ENCODE data around the gene CDH22.
A peak's percentile ranks its signal among the peaks of the same experiment; 100 is the strongest.

Gene CDH22

DNA sequence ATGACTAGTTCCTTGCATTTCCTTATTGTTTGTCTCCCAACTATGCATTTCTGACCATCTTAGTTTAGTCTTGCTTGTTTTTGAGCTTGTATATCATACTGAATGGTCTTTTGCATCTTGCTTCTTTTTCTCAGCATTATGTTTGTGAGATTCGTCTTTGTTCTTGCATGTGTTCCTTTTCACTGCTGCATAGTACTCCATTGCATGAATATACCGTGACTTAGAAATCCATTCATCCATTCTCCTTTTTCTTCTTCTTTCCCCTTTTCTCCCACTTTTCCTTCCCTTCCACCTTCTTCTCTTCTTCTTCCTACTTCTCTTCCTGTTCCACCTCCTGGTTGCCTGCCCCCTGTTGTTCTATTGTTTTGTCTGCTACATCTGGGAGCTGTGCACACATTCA is 42.8 kb downstream of the CDH22 start:
- no peak for DNase-seq

DNA sequence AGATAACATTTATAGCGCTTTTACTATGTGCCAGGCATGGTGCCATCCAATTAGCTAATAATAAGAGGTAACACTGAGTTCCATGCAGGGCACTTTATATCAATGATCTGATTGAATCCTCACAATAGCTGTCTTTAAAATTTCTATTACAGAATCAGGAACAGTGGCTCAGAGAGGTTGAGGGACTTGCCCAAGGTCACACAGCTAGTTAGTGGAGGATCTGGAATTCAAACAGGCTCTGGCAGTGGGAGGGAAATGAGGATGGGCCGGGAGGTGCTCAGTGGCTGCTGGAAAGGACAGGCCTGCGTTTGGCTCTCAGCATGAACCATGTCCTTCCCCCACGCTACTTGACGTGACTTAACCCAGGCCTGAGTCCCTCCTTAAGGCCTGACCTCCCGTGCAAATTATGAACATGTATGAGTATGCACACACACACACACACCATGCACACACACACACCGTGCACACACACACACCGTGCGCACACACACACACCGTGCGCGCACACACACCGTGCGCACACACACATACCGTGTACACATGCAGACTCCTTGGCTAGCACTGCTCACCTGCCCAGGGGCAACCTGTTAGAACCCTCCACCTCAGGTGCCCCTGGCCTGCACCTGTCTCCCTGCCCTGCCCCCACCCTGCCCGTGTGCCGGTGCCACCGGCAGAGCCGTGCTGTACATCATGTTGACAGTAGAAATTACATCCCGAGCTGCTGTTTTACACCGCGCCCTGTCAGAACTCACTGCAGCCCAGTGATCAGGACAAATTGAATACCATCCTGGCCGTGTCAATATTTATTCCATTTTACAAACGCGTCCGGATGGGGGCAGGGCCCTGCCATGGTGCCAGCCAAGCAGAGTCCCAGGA is 43.7 kb downstream of the CDH22 start:
- no peak for DNase-seq

DNA sequence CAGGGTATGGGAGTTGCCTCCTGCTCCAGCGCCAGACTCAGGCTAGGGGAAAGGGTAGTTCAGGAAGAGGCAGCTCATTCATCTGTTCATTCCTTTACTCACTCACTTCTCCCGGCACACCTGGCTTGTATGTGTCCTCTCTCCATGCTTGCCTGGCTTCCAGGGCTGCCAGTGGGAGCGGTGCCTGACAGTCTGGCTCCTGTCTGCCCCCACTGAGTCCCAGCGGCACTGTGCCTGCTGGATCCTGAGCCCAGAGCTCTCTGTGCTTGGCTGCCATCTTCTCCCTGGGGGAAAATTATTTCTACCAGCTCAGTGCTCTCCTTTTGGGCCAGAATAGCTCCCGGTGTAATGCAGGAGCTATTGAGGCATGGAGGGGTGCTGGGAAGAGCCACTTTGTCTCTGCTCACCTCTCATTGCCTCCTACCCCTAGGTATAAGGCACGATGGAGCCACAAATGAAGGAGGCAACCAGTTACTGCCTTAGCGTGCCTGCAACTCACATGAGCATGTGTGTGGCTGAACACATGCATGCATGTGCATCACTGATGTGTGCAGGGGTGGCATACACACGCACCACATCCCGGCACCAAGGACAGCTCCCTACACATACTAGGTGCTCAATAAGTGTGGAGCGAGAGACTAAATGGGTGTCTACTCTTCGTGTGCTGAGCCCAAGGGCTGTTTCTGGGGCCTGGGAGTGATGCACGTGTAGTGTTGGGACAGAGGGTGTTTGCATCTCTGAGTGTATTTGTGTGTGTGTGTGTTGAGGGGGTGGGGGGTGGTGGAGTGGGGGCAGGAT is 46.6 kb downstream of the CDH22 start:
- DNase-seq: no peak

DNA sequence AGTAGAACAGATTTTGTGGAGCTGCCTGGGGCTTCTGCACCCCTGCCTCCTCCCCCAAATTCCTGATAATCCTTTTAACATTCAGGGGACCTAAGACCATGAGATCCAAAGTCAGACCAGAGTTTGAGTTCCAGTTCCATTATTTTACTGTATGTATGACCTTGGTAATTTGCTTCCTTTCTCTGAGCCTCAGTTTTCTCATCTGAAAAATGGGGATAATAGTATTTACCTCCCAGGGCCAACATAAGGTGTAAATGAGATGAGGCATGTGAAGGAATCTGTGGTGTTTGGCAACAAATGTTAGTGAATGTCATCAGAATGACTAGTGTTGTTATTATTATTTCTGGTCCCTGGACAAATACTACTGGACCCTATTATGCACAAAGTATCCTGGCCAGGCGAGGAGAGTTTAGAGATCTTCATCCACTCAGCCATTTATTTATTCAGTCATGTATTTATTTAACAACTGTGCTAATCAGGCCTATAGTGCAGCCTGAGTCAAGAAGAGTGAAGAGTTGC is 47.3 kb downstream of the CDH22 start:
- DNase-seq: no peak

DNA sequence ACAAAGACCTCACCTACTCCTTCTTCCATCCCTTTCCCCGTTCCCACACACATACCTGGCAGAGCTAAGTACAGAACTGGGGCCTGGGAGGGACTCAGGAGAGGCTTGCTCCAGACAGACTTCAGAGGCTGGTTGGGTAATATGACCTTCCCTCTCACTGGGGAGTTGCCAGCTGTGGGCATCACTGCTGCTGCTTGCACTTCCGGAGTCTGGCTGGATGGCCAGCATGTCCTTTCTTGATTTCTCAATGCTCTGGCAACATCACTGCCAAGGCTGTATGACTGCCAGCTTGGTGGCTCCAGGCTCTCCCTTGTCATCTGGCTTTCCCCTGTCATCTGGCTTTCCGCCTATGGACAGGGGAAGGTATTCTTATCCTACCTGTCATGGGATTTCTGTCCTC is 47.8 kb downstream of the CDH22 start:
- no peak for DNase-seq

DNA sequence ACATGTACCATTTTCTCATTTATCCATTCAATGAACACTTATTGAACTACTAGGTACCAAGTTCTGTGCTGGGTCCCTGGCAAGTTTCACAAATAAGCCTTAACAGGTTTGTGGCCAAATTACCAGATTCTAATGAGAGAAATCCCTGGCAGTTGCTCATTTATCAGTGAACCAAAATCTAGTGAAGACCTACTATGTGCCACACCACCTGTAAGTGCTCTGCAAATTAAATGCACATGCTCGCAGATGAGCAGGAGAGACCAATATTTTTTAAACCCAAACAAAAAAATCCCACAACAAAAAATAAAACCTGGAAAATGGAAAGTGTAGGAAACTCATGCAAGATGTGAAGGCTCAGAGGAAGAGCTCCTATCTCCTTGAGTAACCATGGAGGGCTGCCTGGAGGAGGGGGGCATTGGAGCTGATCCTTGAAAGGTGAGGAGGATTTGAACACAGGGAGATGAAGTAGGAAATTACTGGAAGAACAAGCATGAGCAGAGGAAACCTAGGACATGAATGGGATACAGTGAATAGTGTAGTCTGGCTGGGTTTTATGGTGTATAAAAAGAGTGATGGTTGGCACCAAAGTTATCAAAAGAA is 48.9 kb downstream of the CDH22 start:
- DNase-seq: no peak

DNA sequence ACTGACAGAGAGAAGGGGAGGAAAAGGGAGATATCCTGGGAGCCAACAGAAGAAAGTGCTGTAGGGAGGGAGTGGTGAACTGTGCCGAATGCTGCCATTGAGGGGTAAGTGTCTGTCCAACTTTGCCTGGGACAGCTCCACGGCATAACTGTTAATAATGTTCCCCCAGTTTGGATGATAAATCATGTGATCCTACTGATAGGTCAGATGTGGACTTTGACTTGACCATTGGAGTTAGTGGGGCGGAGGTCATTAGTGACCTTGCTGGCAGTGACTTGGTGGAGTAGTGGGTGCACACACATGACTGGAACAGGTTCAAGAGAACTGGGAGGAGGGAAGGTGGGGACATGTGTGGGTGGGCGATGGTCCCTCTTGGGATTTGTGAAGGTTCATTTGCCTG is 50.4 kb downstream of the CDH22 start:
- no peak for DNase-seq

DNA sequence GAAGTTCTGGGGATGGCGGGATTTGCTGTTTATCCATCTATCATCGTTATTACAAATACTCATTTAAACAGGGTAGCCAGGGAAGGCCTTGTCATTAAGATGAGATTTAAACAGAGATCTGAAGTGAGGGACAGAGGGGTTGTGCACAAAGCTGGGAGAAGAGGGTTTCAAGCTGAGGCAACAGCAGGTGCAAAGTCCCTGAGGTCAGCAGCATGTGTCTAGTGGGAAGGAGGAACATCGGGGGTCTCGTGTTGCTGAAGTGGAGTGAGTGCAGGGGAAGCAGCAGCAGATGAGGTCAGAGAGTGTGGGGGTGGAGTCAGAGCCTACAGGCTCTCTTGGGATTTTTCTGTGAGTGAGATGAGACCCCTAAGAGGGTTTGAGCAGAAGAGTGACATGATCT is 52.0 kb downstream of the CDH22 start:
- DNase-seq: peak; percentile 76

DNA sequence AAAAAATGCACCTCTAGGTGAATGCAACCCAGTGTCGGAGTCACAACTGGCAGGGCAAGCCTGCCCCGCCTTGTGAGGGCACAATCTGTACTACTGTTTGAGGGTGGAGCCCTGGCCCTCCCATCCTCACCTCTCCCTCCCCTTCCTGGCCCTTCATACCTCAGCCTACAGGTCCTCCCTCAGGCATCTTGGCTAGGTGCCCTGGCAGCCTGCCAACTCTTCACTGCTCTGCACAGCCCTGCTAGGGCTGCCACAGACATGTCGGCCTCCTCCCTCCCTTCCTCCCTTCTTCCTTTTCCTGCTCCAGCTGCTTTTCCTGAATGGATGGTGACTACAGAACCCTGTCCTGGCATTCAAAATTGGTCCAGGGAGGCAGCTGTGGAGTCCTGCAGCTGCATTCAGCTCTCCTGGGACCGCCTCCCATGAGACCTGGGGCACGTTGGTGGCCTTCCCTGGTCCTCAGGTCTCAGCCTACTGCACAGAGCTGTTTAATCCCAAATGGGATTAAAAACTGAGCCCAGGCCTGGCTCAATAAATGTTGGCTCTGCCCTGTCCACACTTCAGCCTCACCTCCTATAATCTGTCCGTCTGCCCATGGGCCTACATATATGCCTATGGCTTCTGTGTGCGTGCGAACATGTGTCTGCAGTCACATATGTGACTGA is 52.7 kb downstream of the CDH22 start:
- DNase-seq: peak; percentile 98

DNA sequence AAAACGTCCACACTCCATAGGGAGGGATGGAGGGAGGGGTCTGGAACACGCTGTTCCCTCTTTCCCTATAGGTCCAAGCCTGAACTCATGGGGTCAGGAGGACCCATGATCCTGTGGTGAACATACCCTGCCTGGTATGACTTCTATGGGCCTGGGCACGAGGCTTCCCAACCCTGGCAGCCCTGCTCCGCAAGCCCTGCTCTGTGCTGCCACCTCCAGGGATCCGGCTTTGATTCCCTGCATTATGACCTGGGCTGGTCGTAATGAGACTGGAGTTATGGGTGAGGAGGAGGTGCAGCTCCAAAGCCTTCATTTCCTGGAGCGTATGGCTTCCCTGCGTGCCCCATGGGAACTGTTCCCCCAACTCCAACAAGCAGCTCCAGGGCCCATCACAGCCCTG is 54.9 kb downstream of the CDH22 start:
- peak; percentile 78 for DNase-seq

DNA sequence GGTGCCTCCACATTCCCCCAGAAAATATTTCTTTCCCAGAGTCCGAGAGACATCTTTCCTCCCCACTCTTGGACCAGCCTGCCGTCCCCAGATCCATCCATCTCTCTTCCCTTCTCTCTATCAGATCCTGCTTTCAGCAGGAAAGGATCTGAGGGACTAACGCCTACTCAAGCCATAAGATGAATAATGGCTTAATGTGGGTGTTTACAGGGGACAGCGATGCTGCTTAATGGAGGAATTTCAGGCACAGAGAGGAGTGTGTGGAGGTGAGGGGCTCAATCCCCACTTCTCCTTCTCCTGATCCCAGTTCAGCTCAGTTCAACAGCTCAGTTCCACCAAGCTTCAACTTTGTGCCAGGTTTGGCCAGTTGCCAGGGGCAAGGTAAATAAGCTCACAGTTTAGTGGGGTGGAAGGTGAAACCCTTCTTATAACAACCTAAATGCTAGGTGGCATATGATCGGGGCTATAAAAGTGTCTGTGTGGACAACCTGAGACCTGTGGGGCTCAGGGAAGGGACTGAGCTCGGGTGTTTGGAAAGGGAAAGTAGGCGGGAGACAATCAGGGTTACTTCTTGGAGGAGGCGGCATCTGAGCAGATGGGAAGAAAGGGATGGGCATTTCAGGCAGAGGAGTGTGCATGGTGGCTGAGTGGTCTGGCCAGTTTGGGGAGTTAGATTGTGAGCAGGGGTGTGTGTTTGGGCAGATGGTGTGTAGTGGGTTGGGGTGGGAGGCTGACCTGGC is 55.8 kb downstream of the CDH22 start:
- DNase-seq: peak; percentile 34

DNA sequence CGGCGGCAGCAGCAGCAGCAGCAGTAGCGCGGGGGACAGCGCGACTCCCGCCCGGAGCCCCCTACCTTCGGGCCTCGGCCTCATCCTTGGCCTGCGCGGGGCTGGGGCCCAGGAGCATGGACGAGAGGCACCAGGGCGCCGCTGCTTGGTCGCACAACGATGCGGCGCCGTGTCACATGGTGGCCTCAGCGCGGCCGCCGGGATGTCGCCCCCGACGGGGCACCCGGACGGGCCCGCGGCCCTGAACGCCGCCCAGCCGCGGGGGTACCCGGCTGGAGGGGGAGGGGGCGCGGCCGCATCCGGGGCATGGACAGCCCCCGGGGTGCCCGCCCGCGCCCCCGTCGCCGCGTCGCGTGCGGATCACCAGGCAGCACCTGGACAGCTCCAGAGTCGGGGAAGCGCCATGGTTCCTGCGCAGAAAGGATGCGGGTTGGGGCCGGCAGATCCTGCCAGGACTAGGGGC is 57.1 kb downstream of the CDH22 start:
- DNase-seq: no peak

DNA sequence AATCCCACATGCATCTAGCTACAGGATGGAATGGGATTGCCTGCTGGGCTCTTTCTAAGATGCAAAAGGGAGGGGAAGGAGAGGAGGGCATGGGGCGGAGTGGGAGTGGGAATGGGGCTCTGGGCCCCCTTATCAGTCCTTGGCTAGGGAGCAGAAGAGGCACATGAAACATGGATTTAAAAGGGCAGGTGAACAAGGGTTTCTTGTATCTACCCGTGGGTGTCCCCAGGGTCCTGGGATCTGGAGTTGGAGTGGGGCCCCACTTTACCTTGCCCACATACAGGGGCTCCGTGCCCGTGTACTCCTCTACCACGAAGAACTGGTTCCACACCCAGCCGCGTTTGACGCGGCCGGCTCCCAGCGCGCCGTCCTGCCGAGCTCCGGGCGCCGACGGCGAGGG is 57.5 kb downstream of the CDH22 start:
- peak; percentile 38 for DNase-seq

DNA sequence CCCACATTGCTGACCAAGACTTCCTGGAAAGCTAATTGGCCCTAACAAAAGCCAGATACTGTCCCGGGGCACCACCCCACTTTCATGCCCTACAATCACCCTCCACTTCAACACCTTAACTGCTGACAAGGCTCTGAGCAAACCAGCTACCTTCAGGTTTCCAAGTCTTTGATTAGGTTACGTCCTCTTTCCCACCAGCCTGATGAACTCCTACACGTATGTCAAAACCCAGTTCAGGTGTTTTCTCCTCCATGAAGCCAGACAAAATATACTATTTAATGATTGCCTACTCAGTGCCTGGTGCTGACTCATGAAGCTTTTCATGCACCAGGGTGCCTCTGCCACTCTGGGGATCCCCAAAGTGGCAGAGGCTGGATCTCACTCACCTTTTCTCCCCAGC is 58.6 kb downstream of the CDH22 start:
- DNase-seq: no peak

DNA sequence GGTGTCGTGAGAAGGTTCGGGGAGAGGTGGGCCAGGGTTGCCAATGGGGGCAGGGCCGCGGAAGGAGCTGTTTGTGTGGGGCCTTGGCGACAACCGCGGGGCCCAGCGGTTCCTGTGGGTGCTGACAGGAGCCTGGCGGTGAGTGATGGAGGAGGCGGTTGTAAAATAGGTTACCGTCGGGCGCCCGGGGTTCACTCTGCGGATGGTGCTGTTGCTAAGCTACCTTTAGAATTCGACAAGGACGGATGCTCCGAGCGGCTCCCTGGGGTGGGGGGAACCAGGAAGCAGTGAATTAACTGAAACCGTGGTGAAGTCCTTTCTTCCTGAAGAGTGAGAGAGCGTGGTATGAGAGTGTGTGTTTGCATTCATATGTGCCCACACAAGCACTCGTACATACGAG is 61.7 kb downstream of the CDH22 start:
- DNase-seq: no peak

DNA sequence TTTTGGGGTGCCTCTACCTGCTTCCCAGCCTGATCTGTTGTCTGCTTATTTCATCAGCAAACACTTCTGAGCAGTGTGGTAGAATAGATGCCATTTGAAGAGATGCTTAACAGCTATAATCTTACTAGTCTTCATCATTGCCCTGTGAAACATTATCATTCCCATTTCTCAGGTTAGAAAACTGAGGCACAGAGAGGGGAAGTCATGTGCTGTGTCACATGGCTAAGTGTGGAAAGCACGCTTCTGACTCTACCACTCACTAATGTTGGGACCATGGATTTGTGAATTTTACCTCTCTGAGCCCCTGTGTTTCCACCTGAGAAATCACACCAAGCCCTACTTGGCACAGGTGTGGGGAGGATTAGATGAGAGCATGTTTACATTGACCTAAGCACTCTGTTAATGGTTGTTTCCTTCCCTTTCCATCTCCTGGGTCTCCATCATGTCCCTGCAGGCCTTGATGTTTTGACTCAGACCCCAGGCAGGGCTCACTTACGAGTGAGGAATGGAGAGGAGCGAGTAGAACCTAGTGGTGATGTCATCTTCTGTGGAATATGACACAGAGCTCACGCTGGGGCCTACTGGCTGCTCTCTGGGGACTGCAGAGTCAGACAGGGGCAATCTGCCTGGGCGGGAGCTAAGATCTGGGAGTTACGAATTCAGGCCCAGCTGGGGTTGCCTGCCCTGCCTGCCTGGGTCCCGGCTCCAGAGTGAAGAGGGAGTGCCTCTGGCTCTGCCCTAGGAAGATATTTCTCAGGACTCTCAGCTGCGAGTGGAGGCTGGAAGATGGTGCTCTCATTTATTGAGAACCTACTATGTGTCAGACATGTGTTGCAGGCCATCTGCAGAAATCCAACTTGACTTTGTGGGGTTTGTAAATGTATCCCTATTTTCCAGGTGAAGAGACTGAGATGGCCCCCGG is 64.3 kb downstream of the CDH22 start:
- DNase-seq: peak; percentile 29

DNA sequence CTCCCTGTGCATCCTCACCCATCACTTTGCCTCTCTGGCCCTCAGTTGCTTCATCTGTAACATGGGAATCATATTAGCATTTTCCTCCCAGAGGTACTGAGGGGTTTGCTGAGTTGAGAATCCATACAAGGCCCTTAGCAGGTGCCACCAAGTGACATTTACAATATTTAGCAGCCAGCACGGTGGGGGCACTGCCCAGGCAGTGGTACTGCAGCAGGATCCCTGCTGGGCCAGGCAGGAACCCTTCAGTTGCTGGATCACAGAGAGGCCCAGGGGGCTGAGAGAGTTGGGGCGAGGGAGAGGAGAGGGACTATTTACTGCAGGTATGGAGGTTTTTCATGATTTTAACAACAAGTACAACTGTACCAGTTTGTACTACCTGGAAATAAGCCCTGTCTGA is 65.9 kb downstream of the CDH22 start:
- no peak for DNase-seq

DNA sequence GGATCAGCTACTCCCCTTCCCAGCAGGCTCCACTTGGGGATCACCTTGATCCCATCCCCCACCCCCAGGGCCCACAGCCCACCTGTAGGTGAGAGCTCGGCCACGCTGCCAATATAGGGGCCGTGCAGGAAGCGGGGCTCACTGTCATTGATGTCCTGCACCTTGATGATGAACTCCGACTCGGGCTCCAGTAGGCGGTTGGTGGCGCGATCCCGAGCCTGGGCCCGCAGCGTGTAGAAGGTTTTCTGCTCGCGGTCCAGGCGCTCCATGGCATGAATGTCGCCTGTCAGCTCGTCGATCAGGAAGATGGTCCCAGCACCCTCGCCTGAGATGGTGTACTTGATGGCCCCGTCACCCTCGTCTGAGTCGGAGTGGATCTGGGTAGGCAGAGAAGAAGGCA is 67.4 kb downstream of the CDH22 start:
- no peak for DNase-seq

DNA sequence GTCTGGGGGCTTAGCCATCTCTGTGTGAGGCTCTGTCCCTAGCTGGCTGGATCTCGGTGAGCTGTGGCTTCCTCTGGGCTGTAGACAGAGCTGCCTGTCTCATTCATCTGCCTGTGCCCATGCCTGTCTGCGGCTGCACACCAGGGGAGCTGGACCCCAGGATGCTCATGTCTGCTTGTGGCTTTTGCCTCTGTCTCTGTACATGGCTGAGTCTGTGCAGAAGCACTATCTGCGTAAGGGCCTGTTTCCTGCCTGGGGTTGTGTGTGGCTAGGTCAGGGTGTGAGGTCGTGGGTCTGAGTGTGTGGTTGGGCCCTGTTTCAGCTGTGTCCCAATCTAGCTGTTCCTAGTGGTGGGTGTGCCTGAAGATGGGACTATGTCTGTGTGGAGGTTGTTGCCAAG is 68.2 kb downstream of the CDH22 start:
- DNase-seq: no peak

DNA sequence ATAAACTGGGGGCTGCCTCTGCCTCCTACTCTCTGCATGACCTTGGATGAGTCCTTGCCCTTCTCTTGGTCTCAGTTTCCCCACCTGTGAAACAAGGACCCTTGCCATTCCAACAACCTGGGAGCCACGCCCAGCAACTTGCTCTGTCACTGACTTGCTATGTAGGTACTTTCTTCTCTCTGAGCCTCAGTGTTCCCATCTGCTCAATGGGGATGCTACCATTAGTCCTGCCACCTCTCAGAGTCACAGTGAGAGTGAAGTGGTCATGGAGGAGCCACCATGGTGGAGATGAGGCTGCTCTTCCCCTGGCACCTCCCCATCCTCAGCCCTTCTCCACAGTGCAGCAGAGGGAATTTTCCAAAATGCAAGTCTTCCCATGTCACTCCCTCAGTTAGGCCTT is 70.6 kb downstream of the CDH22 start:
- no peak for DNase-seq

DNA sequence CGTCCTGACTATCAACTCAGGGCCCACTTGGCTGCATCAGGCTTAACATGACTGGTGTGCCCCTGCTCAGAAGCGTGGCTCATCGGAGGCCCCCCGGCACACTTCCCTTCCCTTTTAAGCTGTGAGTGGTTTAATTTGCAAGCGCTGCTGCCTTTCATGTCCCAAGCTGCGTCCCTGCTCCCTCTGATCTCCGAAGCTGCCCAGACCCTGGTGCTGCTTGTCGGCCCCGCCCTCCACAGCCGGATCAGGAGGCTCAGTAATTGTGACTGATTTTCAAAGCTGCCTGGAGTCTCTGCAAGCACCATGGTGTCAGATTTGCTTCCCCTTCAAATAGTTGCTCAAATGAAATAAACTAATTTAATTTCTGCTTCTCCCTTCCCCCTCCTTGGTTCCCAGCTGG is 71.1 kb downstream of the CDH22 start:
- DNase-seq: no peak

Data from NCI-H82 (cell line).